ENCODE results near the gene OPN4. TPM values are rescaled to one million over a fixed set of nuclear protein-coding genes. Genes with fewer than 3 reads are reported as not detected.

OPN4 gene
- total RNA-seq, 4 donors from 2014 or later, result 0.29 to 0.80 (median 0.35) TPM

GRCh38 chr10:86657396-86658011 lies 3.2 kb downstream of the OPN4 start:
- no peak for DNase-seq (ENCODE audit: low spot score in 2 of 2)
- intact Hi-C loops (cut with DNase I; ENCODE audit: low total_unique reads), result no loop called here
- TF ChIP-seq CTCF (IDR thresholded peaks at IDR 0.05) (no peak), POLR2A (IDR thresholded peaks at IDR 0.05) (no peak)
- whole genome bisulfite sequencing, 2 donors, result 76% methylated on average over 19 of the region's 19 CpGs
- H3K4me3 ChIP-seq (ENCODE audit: low read depth, poor library complexity, severe bottlenecking), result no peak overlapping the region

GRCh38 chr10:86658261-86658741 lies 4.0 kb downstream of the OPN4 start:
- 94 to 97% methylated on average over 12 of the region's 12 CpGs for WGBS, 2 donors
- TF ChIP-seq CTCF (IDR thresholded peaks at IDR 0.05) (no peak), POLR2A (IDR thresholded peaks at IDR 0.05) (no peak)
- DNase-seq (ENCODE audit: low spot score in 2 of 2), result no peak
- intact Hi-C loops (cut with DNase I; ENCODE audit: low total_unique reads), result no loop called here
- H3K4me3 ChIP-seq (ENCODE audit: low read depth, poor library complexity, severe bottlenecking), result no peak overlapping the region

DNA sequence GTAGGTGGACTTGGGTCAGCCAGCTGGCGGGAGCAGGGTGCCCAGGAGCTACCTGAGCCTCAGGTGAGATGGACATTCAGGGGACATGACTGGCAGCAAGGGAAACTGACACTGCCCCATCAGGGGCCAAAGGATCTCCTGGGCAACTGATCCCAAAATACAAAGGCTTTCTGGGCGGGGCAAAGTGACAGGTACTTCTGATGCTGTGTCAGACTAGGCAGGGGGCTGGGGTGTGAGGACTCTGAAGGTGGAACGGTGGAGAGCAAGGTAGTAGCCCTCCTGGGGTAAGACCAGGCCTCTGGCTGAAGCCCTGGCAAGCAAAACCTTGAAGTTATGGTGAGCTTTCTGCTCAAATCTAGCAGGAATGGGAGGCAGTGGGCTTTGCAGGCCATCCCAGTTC lies 4.4 kb downstream of the OPN4 start:
- no peak for DNase-seq (ENCODE audit: low spot score in 2 of 2)
- no peak overlapping the region for H3K4me3 ChIP-seq (ENCODE audit: low read depth, poor library complexity, severe bottlenecking)
- intact Hi-C loops (cut with DNase I; ENCODE audit: low total_unique reads), result no loop called here
- TF ChIP-seq POLR2A (IDR thresholded peaks at IDR 0.05) (no peak), CTCF (IDR thresholded peaks at IDR 0.05) (no peak)
- 39 to 91% methylated on average over 3 of the region's 3 CpGs for WGBS, 2 donors

DNA sequence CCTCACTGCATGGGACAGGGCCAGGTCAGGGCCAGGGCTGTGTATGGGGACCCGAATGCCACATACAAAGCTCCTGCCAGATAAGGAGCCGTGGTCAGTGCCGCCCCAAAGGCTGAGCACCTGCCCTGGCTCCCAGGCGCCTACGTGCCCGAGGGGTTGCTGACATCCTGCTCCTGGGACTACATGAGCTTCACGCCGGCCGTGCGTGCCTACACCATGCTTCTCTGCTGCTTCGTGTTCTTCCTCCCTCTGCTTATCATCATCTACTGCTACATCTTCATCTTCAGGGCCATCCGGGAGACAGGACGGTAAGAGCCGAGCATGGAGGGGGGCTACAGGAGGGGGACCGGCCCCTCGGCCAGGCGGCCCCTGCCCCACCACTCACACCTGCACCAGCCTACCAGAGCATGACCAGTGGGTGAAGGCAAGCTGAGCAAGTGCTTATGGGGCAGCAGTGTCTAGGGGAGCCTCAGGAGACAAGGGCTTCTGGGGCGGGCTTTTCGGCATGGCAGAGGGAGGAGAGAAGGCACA lies 4.9 kb downstream of the OPN4 start:
- no peak for DNase-seq (ENCODE audit: low spot score in 2 of 2)
- WGBS, 2 donors, result 90 to 94% methylated on average over 19 of the region's 19 CpGs

GRCh38 chr10:86659721-86660453 lies 5.5 kb downstream of the OPN4 start:
- 91 to 96% methylated on average over 12 to 17 of the region's 17 CpGs for WGBS, 2 donors
- DNase-seq (ENCODE audit: low spot score in 2 of 2), result no peak

More for the DNA sequence above, 4.9 kb downstream of the OPN4 start:
- no peak overlapping the region for H3K4me3 ChIP-seq (ENCODE audit: low read depth, poor library complexity, severe bottlenecking)
- TF ChIP-seq POLR2A (IDR thresholded peaks at IDR 0.05) (no peak), CTCF (IDR thresholded peaks at IDR 0.05) (no peak)
- intact Hi-C loops (cut with DNase I; ENCODE audit: low total_unique reads), result no loop called here

More at GRCh38 chr10:86659721-86660453, 5.5 kb downstream of the OPN4 start:
- intact Hi-C loops (cut with DNase I; ENCODE audit: low total_unique reads), result no loop called here
- H3K4me3 ChIP-seq (ENCODE audit: low read depth, poor library complexity, severe bottlenecking), result no peak overlapping the region
- no peak for TF ChIP-seq CTCF (IDR thresholded peaks at IDR 0.05)
- no peak for TF ChIP-seq POLR2A (IDR thresholded peaks at IDR 0.05)

Data from lower leg skin (tissue), 4 donors.